Measurements from ENCODE around the gene SPATS2. TPM values are rescaled to one million over a fixed set of nuclear protein-coding genes. Genes with fewer than 3 reads are reported as not detected.
"Not testable (repeated sequence)": the region's sequence is repeated elsewhere in the genome, so short reads cannot be mapped to it uniquely, and the experiment has no call there.

The SPATS2 gene
- total RNA-seq, 1 donor from 2014 or later, result 21.3 TPM

GRCh38 chr12:49370539-49370938 lies 3.3 kb downstream of the SPATS2 start:
- Histone ChIP-seq H3K27me3 (ENCODE audit: control insufficient read depth, insufficient read depth, low read length) (no peaks in the 10 kb centered on the region), H3K36me3 (ENCODE audit: control insufficient read depth, insufficient read depth, low read length) (peaks cover 2% of the 10 kb centered on the region), H3K4me3 (ENCODE audit: low read depth, low read length) (no peak overlapping the region)
- no peak for FAIRE-seq
- no peak for DNase-seq (ENCODE audit: low read depth)
- TF ChIP-seq CTCF (IDR thresholded peaks at IDR 0.05; ENCODE audit: insufficient read depth, low read length, severe bottlenecking), result no peak

- Histone ChIP-seq H3K36me3 (ENCODE audit: control insufficient read depth, insufficient read depth, low read length) (peaks cover 2% of the 10 kb centered on the region), H3K4me3 (ENCODE audit: low read depth, low read length) (no peak overlapping the region), H3K27me3 (ENCODE audit: control insufficient read depth, insufficient read depth, low read length) (no peaks in the 10 kb centered on the region)
- FAIRE-seq (no peak), DNase-seq (ENCODE audit: low read depth) (no peak)
- TF ChIP-seq CTCF (IDR thresholded peaks at IDR 0.05; ENCODE audit: insufficient read depth, low read length, severe bottlenecking), result no peak
Observed at GRCh38 chr12:49375406-49375805, 8.1 kb downstream of the SPATS2 start.

GRCh38 chr12:49377386-49377785 lies 10.1 kb downstream of the SPATS2 start:
- H3K27me3 ChIP-seq (ENCODE audit: control insufficient read depth, insufficient read depth, low read length), result no peaks in the 10 kb centered on the region
- H3K36me3 ChIP-seq (ENCODE audit: control insufficient read depth, insufficient read depth, low read length), result peaks cover 1% of the 10 kb centered on the region
- no peak for TF ChIP-seq CTCF (IDR thresholded peaks at IDR 0.05; ENCODE audit: insufficient read depth, low read length, severe bottlenecking)
- DNase-seq (ENCODE audit: low read depth), result no peak
- no peak for FAIRE-seq
- H3K4me3 ChIP-seq (ENCODE audit: low read depth, low read length), result no peak overlapping the region

- DNase-seq (ENCODE audit: low read depth); H3K4me3 ChIP-seq (ENCODE audit: low read depth, low read length); H3K27me3 ChIP-seq (ENCODE audit: control insufficient read depth, insufficient read depth, low read length); H3K36me3 ChIP-seq (ENCODE audit: control insufficient read depth, insufficient read depth, low read length); FAIRE-seq: not testable (repeated sequence)
Observed at GRCh38 chr12:49380184-49380583, 12.9 kb downstream of the SPATS2 start.

GRCh38 chr12:49388682-49389386 lies 21.6 kb downstream of the SPATS2 start:
- no peaks in the 10 kb centered on the region for H3K27me3 ChIP-seq (ENCODE audit: control insufficient read depth, insufficient read depth, low read length)
- DNase-seq (ENCODE audit: low read depth) (no peak), FAIRE-seq (no peak)
- no peak for TF ChIP-seq CTCF (IDR thresholded peaks at IDR 0.05; ENCODE audit: insufficient read depth, low read length, severe bottlenecking)
- H3K36me3 ChIP-seq (ENCODE audit: control insufficient read depth, insufficient read depth, low read length), result no peaks in the 10 kb centered on the region
- H3K4me3 ChIP-seq (ENCODE audit: low read depth, low read length), result no peak overlapping the region

- DNase-seq (ENCODE audit: low read depth), result no peak
- Histone ChIP-seq H3K4me3 (ENCODE audit: low read depth, low read length) (no peak overlapping the region), H3K36me3 (ENCODE audit: control insufficient read depth, insufficient read depth, low read length) (no peaks in the 10 kb centered on the region), H3K27me3 (ENCODE audit: control insufficient read depth, insufficient read depth, low read length) (no peaks in the 10 kb centered on the region)
- FAIRE-seq, result no peak
- TF ChIP-seq CTCF (IDR thresholded peaks at IDR 0.05; ENCODE audit: insufficient read depth, low read length, severe bottlenecking), result no peak
Observed at GRCh38 chr12:49389387-49389703, 22.1 kb downstream of the SPATS2 start.
